ENCODE results near the gene EXOC3. TPM values are rescaled to one million over a fixed set of nuclear protein-coding genes. Genes with fewer than 3 reads are reported as not detected.

The EXOC3 gene
- total RNA-seq, 4 donors from 2014 or later: 46.4 to 92.7 (median 60.3) TPM

GRCh38 chr5:430214-430925 is 12.6 kb upstream of the EXOC3 start:
- 60 to 76% methylated on average over 2 to 12 of the region's 25 CpGs for WGBS, 2 donors (ENCODE audit: low coverage in 1 of 2)
- TF ChIP-seq POLR2A (IDR thresholded peaks at IDR 0.05) (no peak), POLR2AphosphoS5 (IDR thresholded peaks at IDR 0.05) (no peak), CTCF (IDR thresholded peaks at IDR 0.05) (no peak), EP300 (IDR thresholded peaks at IDR 0.05) (no peak)
- no peak overlapping the region for H3K4me3 ChIP-seq
- no peaks in the 10 kb centered on the region for H3K36me3 ChIP-seq
- H3K27ac ChIP-seq: no peak overlapping the region
- no peaks in the 10 kb centered on the region for H3K4me1 ChIP-seq
- no peaks in the 10 kb centered on the region for H3K9me3 ChIP-seq
- ATAC-seq: no peak
- H3K27me3 ChIP-seq: peaks cover 38% of the 10 kb centered on the region

GRCh38 chr5:431001-431710 is 11.8 kb upstream of the EXOC3 start:
- H3K4me3 ChIP-seq: no peak overlapping the region
- H3K27ac ChIP-seq: no peak overlapping the region
- peaks cover 42% of the 10 kb centered on the region for H3K27me3 ChIP-seq
- H3K9me3 ChIP-seq: no peaks in the 10 kb centered on the region
- H3K4me1 ChIP-seq: no peaks in the 10 kb centered on the region
- H3K36me3 ChIP-seq: no peaks in the 10 kb centered on the region
- peak; percentile 43 for ATAC-seq
- TF ChIP-seq POLR2AphosphoS5 (IDR thresholded peaks at IDR 0.05) (no peak), EP300 (IDR thresholded peaks at IDR 0.05) (no peak), CTCF (IDR thresholded peaks at IDR 0.05) (peak in 3 of 4 experiments; percentile 26 to 75 (median 26)), POLR2A (IDR thresholded peaks at IDR 0.05) (no peak)
- 51 to 75% methylated on average over 3 to 4 of the region's 18 CpGs for WGBS, 2 donors (ENCODE audit: low coverage in 1 of 2)

- Histone ChIP-seq H3K27me3 (peaks cover 47% of the 10 kb centered on the region), H3K36me3 (no peaks in the 10 kb centered on the region), H3K9me3 (no peaks in the 10 kb centered on the region), H3K27ac (no peak overlapping the region), H3K4me3 (no peak overlapping the region), H3K4me1 (no peaks in the 10 kb centered on the region)
- TF ChIP-seq CTCF (IDR thresholded peaks at IDR 0.05): no peak
- TF ChIP-seq EP300 (IDR thresholded peaks at IDR 0.05): no peak
- TF ChIP-seq POLR2A (IDR thresholded peaks at IDR 0.05): no peak
- TF ChIP-seq POLR2AphosphoS5 (IDR thresholded peaks at IDR 0.05): no peak
- WGBS, 2 donors (ENCODE audit: low coverage in 1 of 2): 50% methylated on average over 2 of the region's 4 CpGs; no CpG with 5 or more reads in 1 of the 2 donors
- no peak for ATAC-seq
Measured at GRCh38 chr5:431711-432050, 11.3 kb upstream of the EXOC3 start.

GRCh38 chr5:432201-432927 is 10.6 kb upstream of the EXOC3 start:
- TF ChIP-seq CTCF (IDR thresholded peaks at IDR 0.05) (no peak), POLR2A (IDR thresholded peaks at IDR 0.05) (no peak), POLR2AphosphoS5 (IDR thresholded peaks at IDR 0.05) (no peak), EP300 (IDR thresholded peaks at IDR 0.05) (no peak)

More at GRCh38 chr5:432201-432927, 10.6 kb upstream of the EXOC3 start:
- Histone ChIP-seq H3K36me3 (no peaks in the 10 kb centered on the region), H3K27ac (no peak overlapping the region), H3K9me3 (no peaks in the 10 kb centered on the region), H3K4me1 (no peaks in the 10 kb centered on the region), H3K4me3 (no peak overlapping the region), H3K27me3 (peaks cover 54% of the 10 kb centered on the region)
- WGBS, 2 donors (ENCODE audit: low coverage in 1 of 2): 84 to 92% methylated on average over 9 of the region's 18 CpGs
- no peak for ATAC-seq

Measured in gastroesophageal sphincter (tissue), 4 donors.